OCI-LY1 (cell line): Measurements from ENCODE around the gene IMP3.

Experiments used
- H2AFZ ChIP-seq: fragments of 200-600 bp; sonication (generic), shearing (Covaris generic); 2 replicates; pipeline ENCODE4 v1.6.0; 2014; ENCODE audit warnings: antibody characterized with exemption, mild to moderate bottlenecking, low read length
- H3F3A ChIP-seq: fragments of 200-600 bp; sonication (generic), shearing (Covaris generic); 2 replicates; pipeline ENCODE4 v1.6.0; 2014; ENCODE audit warnings: mild to moderate bottlenecking, antibody characterized with exemption, low read length, moderate library complexity; ENCODE audit not compliant: insufficient read depth
- H3K27ac ChIP-seq: fragments of 200-600 bp; sonication (generic); 2 replicates; pipeline ENCODE4 v1.5.1; 2014; ENCODE audit warnings: low read length, mixed run types, mild to moderate bottlenecking, low read depth; ENCODE audit not compliant: poor library complexity, severe bottlenecking
- H3K27me3 ChIP-seq: fragments of 200-600 bp; sonication (generic); 2 replicates; pipeline ENCODE4 v1.6.0; 2014; ENCODE audit warnings: antibody characterized with exemption, mild to moderate bottlenecking, low read length, moderate library complexity; ENCODE audit not compliant: insufficient read depth
- H3K36me3 ChIP-seq: fragments of 200-600 bp; sonication (generic); 2 replicates; pipeline ENCODE4 v1.6.1; 2014; ENCODE audit warnings: mild to moderate bottlenecking, antibody characterized with exemption, low read length, moderate library complexity, mixed read lengths; ENCODE audit not compliant: insufficient read depth
- H3K4me1 ChIP-seq: fragments of 200-600 bp; sonication (generic); 2 replicates; pipeline ENCODE4 v1.5.1; 2014; ENCODE audit warnings: mild to moderate bottlenecking, low read length, moderate library complexity; ENCODE audit not compliant: insufficient read depth, severe bottlenecking
- H3K4me2 ChIP-seq: fragments of 200-600 bp; sonication (generic), shearing (Covaris generic); 2 replicates; pipeline ENCODE4 v1.6.1; 2014; ENCODE audit warnings: low read length
- H3K4me3 ChIP-seq: fragments of 200-600 bp; sonication (generic); 2 replicates; pipeline ENCODE4 v1.5.1; 2014; ENCODE audit warnings: low read length, low read depth, mild to moderate bottlenecking, mixed read lengths; ENCODE audit not compliant: poor library complexity, severe bottlenecking
- H3K79me2 ChIP-seq: fragments of 200-600 bp; shearing (Covaris generic); 2 replicates; pipeline ENCODE4 v1.6.1; 2016; ENCODE audit warnings: mixed run types, low read length, mixed read lengths; ENCODE audit not compliant: insufficient read depth
- H3K9ac ChIP-seq: fragments of 200-600 bp; sonication (generic), shearing (Covaris generic); 2 replicates; pipeline ENCODE4 v1.6.1; 2014; ENCODE audit warnings: mild to moderate bottlenecking, low read length, mixed read lengths
- H3K9me2 ChIP-seq: fragments of 200-600 bp; sonication (generic), shearing (Covaris generic); 2 replicates; pipeline ENCODE4 v1.6.1; 2014; ENCODE audit warnings: low read depth, mild to moderate bottlenecking, low read length, mixed read lengths
- H3K9me3 ChIP-seq: fragments of 200-600 bp; shearing (Covaris generic); 2 replicates; pipeline ENCODE4 v1.6.1; 2014; ENCODE audit warnings: low read length, mixed read lengths
- H4K20me1 ChIP-seq: fragments of 200-600 bp; sonication (generic), shearing (Covaris generic); 2 replicates; pipeline ENCODE4 v1.6.0; 2016; ENCODE audit warnings: mild to moderate bottlenecking, low read length; ENCODE audit not compliant: insufficient read depth
- CTCF ChIP-seq: fragments of 200-600 bp; sonication (generic), shearing (Covaris generic); IDR thresholded peaks from 2 replicates; pipeline ENCODE4 v1.5.1; 2017; ENCODE audit warnings: mild to moderate bottlenecking, antibody characterized with exemption, low read length, moderate library complexity, mixed read lengths
- EZH2 ChIP-seq: fragments of 200-600 bp; sonication (generic), shearing (Covaris generic); IDR thresholded peaks from 2 replicates; pipeline ENCODE4 v1.8.0; 2017; ENCODE audit warnings: borderline replicate concordance, mixed run types, mild to moderate bottlenecking, antibody characterized with exemption, low read length, moderate library complexity, mixed read lengths

IMP3 gene

GRCh38 chr15:75631935-75632334 lies 8.1 kb downstream of the IMP3 start:
- TF ChIP-seq CTCF (no peak), EZH2 (no peak)
- Histone ChIP-seq H3K9me2 (no peaks in the 10 kb centered on the region), H3K27ac (no peak overlapping the region), H2AFZ (no peak overlapping the region), H3K9me3 (no peaks in the 10 kb centered on the region), H3K27me3 (no peaks in the 10 kb centered on the region), H4K20me1 (no peaks in the 10 kb centered on the region), H3F3A (no peaks in the 10 kb centered on the region), H3K9ac (no peak overlapping the region), H3K4me1 (peaks cover 4% of the 10 kb centered on the region), H3K4me3 (no peak overlapping the region), H3K36me3 (peaks cover under 1% of the 10 kb centered on the region; the same call in 1 of the 2 replicates), H3K4me2 (no peak overlapping the region), H3K79me2 (no peaks in the 10 kb centered on the region)

GRCh38 chr15:75625542-75626347 lies 14.3 kb downstream of the IMP3 start, which contains the start of gene SNUPN:
Gene SNUPN, minus strand, starts transcription at chr15:75625725. Its CDS starts 4,674 bp downstream, at chr15:75621051.
- TF ChIP-seq CTCF = no peak
- TF ChIP-seq EZH2 = no peak
- Histone ChIP-seq H4K20me1 (no peaks in the 10 kb centered on the region), H3K9me3 (no peaks in the 10 kb centered on the region), H3K9me2 (no peaks in the 10 kb centered on the region), H3K79me2 (no peaks in the 10 kb centered on the region), H3K4me1 (peaks cover 23% of the 10 kb centered on the region), H3K27me3 (no peaks in the 10 kb centered on the region), H3K4me3 (peak within 1 kb of the TSS; percentile 98), H3K9ac (peak within 1 kb of the TSS; percentile 100), H3K27ac (peak within 1 kb of the TSS; percentile 96), H2AFZ (peak within 1 kb of the TSS; percentile 78; the same call in 1 of the 2 replicates), H3K4me2 (peak within 1 kb of the TSS; percentile 91), H3K36me3 (peaks cover 4% of the 10 kb centered on the region; the same call in 1 of the 2 replicates), H3F3A (no peaks in the 10 kb centered on the region)

GRCh38 chr15:75622505-75622904 lies 17.5 kb downstream of the IMP3 start:
- H3F3A ChIP-seq = no peaks in the 10 kb centered on the region
- no peak overlapping the region for H3K27ac ChIP-seq
- peaks cover 23% of the 10 kb centered on the region for H3K4me1 ChIP-seq
- H3K9me3 ChIP-seq = no peaks in the 10 kb centered on the region
- H3K79me2 ChIP-seq = no peaks in the 10 kb centered on the region
- peaks cover 30% of the 10 kb centered on the region; the same call in 1 of the 2 replicates for H3K36me3 ChIP-seq
- TF ChIP-seq CTCF (no peak), EZH2 (no peak)
- H4K20me1 ChIP-seq = no peaks in the 10 kb centered on the region
- H2AFZ ChIP-seq = no peak overlapping the region
- H3K9ac ChIP-seq = no peak overlapping the region
- no peak overlapping the region for H3K4me2 ChIP-seq
- no peak overlapping the region for H3K4me3 ChIP-seq
- no peaks in the 10 kb centered on the region for H3K27me3 ChIP-seq
- H3K9me2 ChIP-seq = no peaks in the 10 kb centered on the region
